HepG2 (cell line): ENCODE measurements around the gene TLN1. TPM values are rescaled to one million over a fixed set of nuclear protein-coding genes. Genes with fewer than 3 reads are reported as not detected.

Experiments
- ATAC-seq: fragments of 200-7000 bp; cut with Tn5 transposase; 3 replicates; pipeline ENCODE4 v1.9.1; 2020; ENCODE audit warnings: mild to moderate bottlenecking, moderate library complexity
- BruUV-seq: library from RNA; stranded (reverse); fragments of 400-500 nt; replicated peaks from 2 replicates; lab custom pipeline; 2021; lab: Mats Ljungman, UMichigan
- CTCF ChIA-PET: fragments of 300-600 bp; formaldehyde crosslinking; extraction: SDS; loops from one replicate; lab custom pipeline; 2021; ENCODE audit warnings: low total read pairs, inconsistent platforms, low intra/inter-chr PET ratio; lab: Yijun Ruan, JAX
- POLR2A ChIA-PET: fragments of 350-600 bp; sonication (Branson Sonifier 250); formaldehyde crosslinking; loops from one replicate; lab custom pipeline; 2020; ENCODE audit warnings: antibody characterized with exemption, inconsistent platforms; lab: Yijun Ruan, JAX
- DNase-seq: peaks from one replicate; pipeline ENCODE4 v3.0.0-alpha.2; 2015; ENCODE audit warnings: low spot score
- FAIRE-seq: peaks from 3 replicates; lab custom pipeline; 2011; peaks lifted over from hg19 to GRCh38; lab: Jason Lieb, UNC
- H2AFZ ChIP-seq: one replicate; pipeline ENCODE4 v1.6.1; 2011; ENCODE audit warnings: low read length, inconsistent platforms
- H3K27ac ChIP-seq: fragments of 300-600 bp; 3 replicates; pipeline ENCODE4 v1.8.0; 2011; ENCODE audit warnings: mixed run types, mild to moderate bottlenecking, mixed read lengths, low read length, inconsistent platforms; ENCODE audit not compliant: insufficient read depth; ENCODE audit errors: extremely low read length
- H3K27me3 ChIP-seq, 2 experiments: fragments of 200-600 bp in 1 of 2; 2 replicates in 1 of 2; 3 replicates in 1 of 2; pipeline versions ENCODE4 v1.6.0 to v1.8.0; 2011; ENCODE audit warnings: low read length in 2 of 2, mild to moderate bottlenecking in 2 of 2, moderate library complexity in 2 of 2, inconsistent platforms in 1 of 2; ENCODE audit not compliant: insufficient read depth in 2 of 2, control insufficient read depth in 1 of 2
- H3K36me3 ChIP-seq, 2 experiments: fragments of 200-600 bp in 1 of 2; replicated peaks in 1 of 2; 2 replicates in 1 of 2; 3 replicates in 1 of 2; pipeline versions ENCODE4 v1.5.1 to v1.8.0; 2011; ENCODE audit warnings: low read length in 2 of 2, inconsistent platforms in 1 of 2; ENCODE audit not compliant: insufficient read depth in 2 of 2, control insufficient read depth in 1 of 2
- H3K4me1 ChIP-seq: 2 replicates; pipeline ENCODE4 v1.5.1; 2012; ENCODE audit warnings: low read length, inconsistent platforms; ENCODE audit not compliant: insufficient read depth
- H3K4me2 ChIP-seq: 2 replicates; pipeline ENCODE4 v1.6.0; 2011; ENCODE audit warnings: low read depth, low read length, inconsistent platforms
- H3K4me3 ChIP-seq, 3 experiments: fragments of 200-600 bp in 1 of 3; sonication (generic), shearing (Covaris generic) in 1 of 3; replicated peaks in 1 of 3; 2 replicates each; pipeline ENCODE4 v1.5.1; 2011 to 2016; ENCODE audit warnings: low read length in 3 of 3, inconsistent platforms in 2 of 3, low read depth in 2 of 3, mild to moderate bottlenecking in 2 of 3, control low read depth in 1 of 3, mixed read lengths in 1 of 3; ENCODE audit not compliant: insufficient read depth in 1 of 3
- H3K79me2 ChIP-seq: one replicate; pipeline ENCODE4 v1.6.1; 2011; ENCODE audit warnings: low read length, inconsistent platforms; ENCODE audit not compliant: insufficient read depth
- H3K9ac ChIP-seq: 2 replicates; pipeline ENCODE4 v1.6.0; 2011; ENCODE audit warnings: mild to moderate bottlenecking, low read depth, low read length, inconsistent platforms; ENCODE audit not compliant: insufficient read depth
- H3K9me3 ChIP-seq: 2 replicates; pipeline ENCODE4 v1.5.1; 2012; ENCODE audit warnings: mild to moderate bottlenecking, low read length
- H4K20me1 ChIP-seq: 2 replicates; pipeline ENCODE4 v1.6.0; 2011; ENCODE audit warnings: inconsistent platforms, mild to moderate bottlenecking, low read length, moderate library complexity; ENCODE audit not compliant: insufficient read depth
- GABPB1 ChIP-seq: IDR thresholded peaks from 2 replicates; pipeline ENCODE4 v1.6.1; 2016; ENCODE audit warnings: mild to moderate bottlenecking, missing genetic modification reagents, moderate library complexity, missing compliant biosample characterization
- GATAD1 ChIP-seq: IDR thresholded peaks from 2 replicates; pipeline ENCODE4 v1.6.1; 2016; ENCODE audit warnings: missing genetic modification reagents, missing compliant biosample characterization
- HMGXB4 ChIP-seq, 2 experiments: sonication (generic) in 1 of 2; formaldehyde crosslinking in 1 of 2; IDR thresholded peaks; 2 replicates each; pipeline versions ENCODE4 v1.4.0 to v1.6.1; 2018 to 2020; ENCODE audit warnings: missing genetic modification reagents in 2 of 2, borderline replicate concordance in 1 of 2, low read depth in 1 of 2, mild to moderate bottlenecking in 1 of 2, missing biosample characterization in 1 of 2
- HNF1B ChIP-seq: sonication (generic); formaldehyde crosslinking; IDR thresholded peaks from 2 replicates; pipeline ENCODE4 v1.5.1; 2020; ENCODE audit warnings: mild to moderate bottlenecking, moderate library complexity, missing genetic modification reagents
- IRX3 ChIP-seq: sonication (generic); formaldehyde crosslinking; IDR thresholded peaks from 2 replicates; pipeline ENCODE4 v1.8.1; 2023; ENCODE audit warnings: mild to moderate bottlenecking, low read depth, missing genetic modification reagents, borderline replicate concordance
- KAT7 ChIP-seq: IDR thresholded peaks from 2 replicates; pipeline ENCODE4 v1.6.1; 2018; ENCODE audit warnings: borderline replicate concordance, missing compliant biosample characterization
- KLF13 ChIP-seq: sonication (generic); formaldehyde crosslinking; IDR thresholded peaks from 2 replicates; pipeline ENCODE4 v1.4.0; 2020; ENCODE audit warnings: mild to moderate bottlenecking, missing genetic modification reagents
- NFE2L2 ChIP-seq: fragments of 150-350 bp; IDR thresholded peaks from 2 replicates; pipeline ENCODE4 v1.6.1; 2014; ENCODE audit warnings: low read length
- NFRKB ChIP-seq: fragments of 450-650 bp; IDR thresholded peaks from 2 replicates; pipeline ENCODE4 v1.6.1; 2017
- NR2F2 ChIP-seq: IDR thresholded peaks from 2 replicates; pipeline ENCODE4 v1.6.1; 2012; ENCODE audit warnings: low read depth, inconsistent platforms, borderline replicate concordance
- SALL1 ChIP-seq: sonication (generic); formaldehyde crosslinking; IDR thresholded peaks from 2 replicates; pipeline ENCODE4 v1.8.0; 2022; ENCODE audit warnings: mild to moderate bottlenecking, missing genetic modification reagents
- THAP11 ChIP-seq: IDR thresholded peaks from 2 replicates; pipeline ENCODE4 v1.6.1; 2016; ENCODE audit warnings: missing biosample characterization, missing genetic modification reagents
- ZFP36 ChIP-seq: fragments of 150-350 bp; IDR thresholded peaks from 2 replicates; pipeline ENCODE4 v1.6.1; 2018; ENCODE audit warnings: borderline replicate concordance, low read length, low read depth; ENCODE audit not compliant: partially characterized antibody
- ZNF383 ChIP-seq: sonication (generic); formaldehyde crosslinking; IDR thresholded peaks from 2 replicates; pipeline ENCODE4 v1.4.0; 2020; ENCODE audit warnings: missing genetic modification reagents, mild to moderate bottlenecking, borderline replicate concordance
- WGBS: methylation state at CpG from one replicate; pipeline ENCODE4 v1.1.6; 2017; ENCODE audit warnings: low lambda C conversion rate; 5-methylcytosine and 5-hydroxymethylcytosine counted together
- in situ Hi-C: cut with HindIII; loops from 2 replicates; pipeline ENCODE4 v1.10.0; 2017; ENCODE audit warnings: low pct_unique_long_range_greater_than_20kb; ENCODE audit not compliant: extremely low pct_ligation_motif_present
- intact Hi-C: fragments of 100-400 bp; cut with micrococcal nuclease; formaldehyde crosslinking; loops from one replicate; pipeline ENCODE4 v1.10.0; 2022; ENCODE audit not compliant: unreplicated experiment
- polyA plus RNA-seq, 8 experiments: library from polyadenylated mRNA; depleted of rRNA in 3 of 8; stranded (reverse) in 7 of 8; unstranded in 1 of 8; fragments of >200 nt; fragmentation: Illumina TruSeq in 4 of 8; extraction: Trizol in 4 of 8; gene quantifications; 2 replicates each; pipeline versions ENCODE4 v1.2.1 to v1.2.3, GENCODE V29; 2011 to 2016; ENCODE audit warnings: low read depth in 4 of 8, missing spikeins in 1 of 8, mixed read lengths in 1 of 8; ENCODE audit not compliant: insufficient read depth in 1 of 8
- total RNA-seq, 5 experiments: library from RNA; depleted of rRNA; stranded (reverse); fragments of >200 nt; fragmentation: Illumina TruSeq; extraction: Trizol; gene quantifications; 2 replicates each; pipeline ENCODE4 v1.2.3, GENCODE V29; 2016; ENCODE audit warnings: low read depth in 1 of 5

Gene TLN1
- total and polyA plus RNA-seq, 2 of the 13 experiments (the other 11 are each of a cell fraction or from before 2014, with no cell fraction given), result 35.2 to 51.8 TPM

- intact Hi-C loops, result loop anchor here (5.0 to 10.0 kb wide), 2 partner anchors 97 to 236 kb away; partner anchors contain the start of genes FAM221B, RUSC2 and TMEM8B
- in situ Hi-C loops, result no loop called here
- DNase-seq, result no peak
Observed at GRCh38 chr9:35730486-35730854, 1.5 kb downstream of the TLN1 start.

More at GRCh38 chr9:35730486-35730854, 1.5 kb downstream of the TLN1 start:
- peak overlapping the region; percentile 92 to 98 (median 92); a peak in 5 of 6 replicates for H3K4me3 ChIP-seq
- H3K9me3 ChIP-seq, result no peaks in the 10 kb centered on the region
- peaks cover 64% of the 10 kb centered on the region for H3K79me2 ChIP-seq
- POLR2A ChIA-PET, result interaction anchor here (1.0 to 4.1 kb wide), 6 partner anchors 17 to 84 kb away, joined by 3 to 102 read pairs (median 20); partner anchors contain the start of genes ARHGEF39, CCDC107, GBA2 and HINT2
- no peak for ATAC-seq
- H3K9ac ChIP-seq, result peak overlapping the region; percentile 86
- H3K4me2 ChIP-seq, result peak overlapping the region; percentile 98
- no peaks in the 10 kb centered on the region; a peak in 1 of 5 replicates for H3K27me3 ChIP-seq
- 98% methylated on average over 2 of the region's 2 CpGs for whole genome bisulfite sequencing
- no peak for TF ChIP-seq NFRKB
- no peak for TF ChIP-seq HMGXB4 (CRISPR knock-in tag; IDR thresholded peaks at IDR 0.05; ENCODE audit: borderline replicate concordance in 1 of 2, low read depth in 1 of 2)
- no peak for TF ChIP-seq HNF1B (CRISPR knock-in tag)
- no peak for TF ChIP-seq IRX3 (CRISPR knock-in tag)
- TF ChIP-seq SALL1 (CRISPR knock-in tag), result no peak
- TF ChIP-seq NFE2L2, result no peak
- no peak for TF ChIP-seq GATAD1 (CRISPR knock-in tag)
- TF ChIP-seq KLF13, result no peak
- TF ChIP-seq NR2F2, result no peak
- no peak for TF ChIP-seq GABPB1 (CRISPR knock-in tag)
- TF ChIP-seq KAT7 (CRISPR knock-in tag), result no peak
- TF ChIP-seq ZNF383 (CRISPR knock-in tag), result no peak
- TF ChIP-seq ZFP36, result no peak
- no peak for TF ChIP-seq THAP11
- TF ChIP-seq, all 625 proteins: peak for 0
- CTCF ChIA-PET, result no interaction called here
- no TSS peak for BruUV-seq
- Histone ChIP-seq H3K27ac (peak overlapping the region; percentile 95), H4K20me1 (peaks cover 30% of the 10 kb centered on the region), H3K4me1 (peaks cover 64% of the 10 kb centered on the region), H2AFZ (no peak overlapping the region), H3K36me3 (peaks cover 2 to 23% of the 10 kb centered on the region in 2 experiments; a peak in 4 of 5 replicates)
- no peak for FAIRE-seq
